Vagina (tissue), 2 donors: ENCODE measurements around the gene MAFF.

ENCODE experiments used
- CTCF ChIP-seq, 3 experiments: fragments of 450-650 bp in 2 of 3; fragments of 200-600 bp in 1 of 3; sonication (generic) in 1 of 3; IDR thresholded peaks; one replicate each; pipeline ENCODE4 v1.5.1; 2017 to 2019; ENCODE audit warnings: antibody characterized with exemption in 3 of 3, mild to moderate bottlenecking in 2 of 3, moderate library complexity in 2 of 3
- POLR2AphosphoS5 ChIP-seq, 2 donors: sonication (generic); formaldehyde crosslinking; IDR thresholded peaks; one replicate each; pipeline ENCODE4 v1.9.0; 2017; ENCODE audit warnings: antibody characterized with exemption in 2 of 2, mild to moderate bottlenecking in 2 of 2, low read depth in 1 of 2; ENCODE audit not compliant: insufficient read depth in 1 of 2

GRCh38 chr22:38167988-38168407 is 33.8 kb upstream of the MAFF start:
- TF ChIP-seq CTCF (IDR thresholded peaks at IDR 0.05) (no peak), POLR2AphosphoS5 (IDR thresholded peaks at IDR 0.05; ENCODE audit: insufficient read depth in 1 of 2, low read depth in 1 of 2) (no peak)
